HEK293 (cell line): ENCODE data around the gene POU4F2.

Experiments
- YY2 ChIP-seq: fragments of 450-650 bp; formaldehyde crosslinking; IDR thresholded peaks from 2 replicates; pipeline ENCODE4 v1.5.1; 2016; ENCODE audit warnings: missing biosample characterization, missing genetic modification characterization
- ZFHX2 ChIP-seq: fragments of 450-650 bp; formaldehyde crosslinking; conservative IDR thresholded peaks from 2 replicates; pipeline ENCODE4 v1.5.1; 2016; ENCODE audit warnings: missing biosample characterization, missing genetic modification characterization
- ZNF350 ChIP-seq: fragments of 450-650 bp; formaldehyde crosslinking; IDR thresholded peaks from 2 replicates; pipeline ENCODE4 v1.5.0; 2017; ENCODE audit warnings: missing biosample characterization, mild to moderate bottlenecking, missing genetic modification characterization
- TF ChIP-seq, protein P1 (sequence below): IDR thresholded peaks from 2 replicates; pipeline ENCODE4 v1.6.1; 2011; ENCODE audit warnings: mild to moderate bottlenecking, low read depth, low read length, borderline replicate concordance
- TF ChIP-seq, protein P2 (sequence below): fragments of 450-650 bp; formaldehyde crosslinking; IDR thresholded peaks from 2 replicates; pipeline ENCODE4 v1.5.1; 2016; ENCODE audit warnings: missing biosample characterization, missing genetic modification characterization
- TF ChIP-seq, protein P3 (sequence below): fragments of 450-650 bp; formaldehyde crosslinking; IDR thresholded peaks from 2 replicates; pipeline ENCODE4 v1.5.1; 2016; ENCODE audit warnings: missing biosample characterization, missing genetic modification characterization

DNA sequence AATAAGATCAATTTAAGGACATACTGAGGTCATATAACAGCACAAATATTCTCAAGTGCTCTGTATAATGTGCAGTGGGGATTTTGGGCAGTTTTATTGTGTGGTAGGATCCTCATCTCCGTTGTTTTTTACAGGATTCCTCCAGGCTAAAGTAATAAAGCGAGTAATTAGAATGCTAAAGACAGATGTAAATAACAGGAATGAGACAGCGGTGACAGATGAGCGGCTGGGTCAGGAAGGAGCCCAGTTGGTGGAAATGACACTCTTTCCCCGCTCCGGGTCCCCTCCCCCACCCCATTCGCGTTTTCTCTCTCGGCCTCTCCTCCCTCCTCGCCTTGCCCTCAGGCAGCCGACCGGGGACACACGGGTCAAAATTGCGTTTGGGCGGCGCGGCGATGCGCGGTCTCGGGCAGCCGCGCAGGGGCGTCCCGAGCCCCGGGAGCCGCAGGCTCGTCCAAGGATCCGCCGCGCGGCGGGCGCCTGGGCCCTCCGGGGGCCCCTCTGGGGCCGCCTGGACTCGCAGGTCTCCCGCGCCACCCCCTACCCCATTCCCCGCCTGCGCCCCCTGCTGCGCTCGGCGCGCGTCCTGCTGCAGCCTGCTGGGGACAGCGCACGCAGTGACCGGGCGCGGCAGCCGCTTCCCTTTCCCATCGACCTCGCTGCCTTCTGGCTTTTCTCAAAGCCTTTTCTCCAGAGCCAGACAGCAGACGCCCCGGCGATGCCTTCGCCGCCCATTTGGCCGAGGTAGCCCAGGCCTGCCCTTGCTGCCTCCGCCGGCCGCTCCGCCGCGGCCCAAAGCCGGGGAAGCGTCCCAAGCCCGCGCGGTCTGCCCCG is 16.2 kb downstream of the POU4F2 start:
- TF ChIP-seq YY2 (tag by site-specific recombination) = no peak
- no peak for TF ChIP-seq ZNF350 (tag by site-specific recombination)
- TF ChIP-seq, protein P1, sequence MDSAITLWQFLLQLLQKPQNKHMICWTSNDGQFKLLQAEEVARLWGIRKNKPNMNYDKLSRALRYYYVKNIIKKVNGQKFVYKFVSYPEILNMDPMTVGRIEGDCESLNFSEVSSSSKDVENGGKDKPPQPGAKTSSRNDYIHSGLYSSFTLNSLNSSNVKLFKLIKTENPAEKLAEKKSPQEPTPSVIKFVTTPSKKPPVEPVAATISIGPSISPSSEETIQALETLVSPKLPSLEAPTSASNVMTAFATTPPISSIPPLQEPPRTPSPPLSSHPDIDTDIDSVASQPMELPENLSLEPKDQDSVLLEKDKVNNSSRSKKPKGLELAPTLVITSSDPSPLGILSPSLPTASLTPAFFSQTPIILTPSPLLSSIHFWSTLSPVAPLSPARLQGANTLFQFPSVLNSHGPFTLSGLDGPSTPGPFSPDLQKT = no peak
- TF ChIP-seq, protein P2, sequence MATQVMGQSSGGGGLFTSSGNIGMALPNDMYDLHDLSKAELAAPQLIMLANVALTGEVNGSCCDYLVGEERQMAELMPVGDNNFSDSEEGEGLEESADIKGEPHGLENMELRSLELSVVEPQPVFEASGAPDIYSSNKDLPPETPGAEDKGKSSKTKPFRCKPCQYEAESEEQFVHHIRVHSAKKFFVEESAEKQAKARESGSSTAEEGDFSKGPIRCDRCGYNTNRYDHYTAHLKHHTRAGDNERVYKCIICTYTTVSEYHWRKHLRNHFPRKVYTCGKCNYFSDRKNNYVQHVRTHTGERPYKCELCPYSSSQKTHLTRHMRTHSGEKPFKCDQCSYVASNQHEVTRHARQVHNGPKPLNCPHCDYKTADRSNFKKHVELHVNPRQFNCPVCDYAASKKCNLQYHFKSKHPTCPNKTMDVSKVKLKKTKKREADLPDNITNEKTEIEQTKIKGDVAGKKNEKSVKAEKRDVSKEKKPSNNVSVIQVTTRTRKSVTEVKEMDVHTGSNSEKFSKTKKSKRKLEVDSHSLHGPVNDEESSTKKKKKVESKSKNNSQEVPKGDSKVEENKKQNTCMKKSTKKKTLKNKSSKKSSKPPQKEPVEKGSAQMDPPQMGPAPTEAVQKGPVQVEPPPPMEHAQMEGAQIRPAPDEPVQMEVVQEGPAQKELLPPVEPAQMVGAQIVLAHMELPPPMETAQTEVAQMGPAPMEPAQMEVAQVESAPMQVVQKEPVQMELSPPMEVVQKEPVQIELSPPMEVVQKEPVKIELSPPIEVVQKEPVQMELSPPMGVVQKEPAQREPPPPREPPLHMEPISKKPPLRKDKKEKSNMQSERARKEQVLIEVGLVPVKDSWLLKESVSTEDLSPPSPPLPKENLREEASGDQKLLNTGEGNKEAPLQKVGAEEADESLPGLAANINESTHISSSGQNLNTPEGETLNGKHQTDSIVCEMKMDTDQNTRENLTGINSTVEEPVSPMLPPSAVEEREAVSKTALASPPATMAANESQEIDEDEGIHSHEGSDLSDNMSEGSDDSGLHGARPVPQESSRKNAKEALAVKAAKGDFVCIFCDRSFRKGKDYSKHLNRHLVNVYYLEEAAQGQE (tag by site-specific recombination) = no peak
- no peak for TF ChIP-seq ZFHX2
- TF ChIP-seq, protein P3, sequence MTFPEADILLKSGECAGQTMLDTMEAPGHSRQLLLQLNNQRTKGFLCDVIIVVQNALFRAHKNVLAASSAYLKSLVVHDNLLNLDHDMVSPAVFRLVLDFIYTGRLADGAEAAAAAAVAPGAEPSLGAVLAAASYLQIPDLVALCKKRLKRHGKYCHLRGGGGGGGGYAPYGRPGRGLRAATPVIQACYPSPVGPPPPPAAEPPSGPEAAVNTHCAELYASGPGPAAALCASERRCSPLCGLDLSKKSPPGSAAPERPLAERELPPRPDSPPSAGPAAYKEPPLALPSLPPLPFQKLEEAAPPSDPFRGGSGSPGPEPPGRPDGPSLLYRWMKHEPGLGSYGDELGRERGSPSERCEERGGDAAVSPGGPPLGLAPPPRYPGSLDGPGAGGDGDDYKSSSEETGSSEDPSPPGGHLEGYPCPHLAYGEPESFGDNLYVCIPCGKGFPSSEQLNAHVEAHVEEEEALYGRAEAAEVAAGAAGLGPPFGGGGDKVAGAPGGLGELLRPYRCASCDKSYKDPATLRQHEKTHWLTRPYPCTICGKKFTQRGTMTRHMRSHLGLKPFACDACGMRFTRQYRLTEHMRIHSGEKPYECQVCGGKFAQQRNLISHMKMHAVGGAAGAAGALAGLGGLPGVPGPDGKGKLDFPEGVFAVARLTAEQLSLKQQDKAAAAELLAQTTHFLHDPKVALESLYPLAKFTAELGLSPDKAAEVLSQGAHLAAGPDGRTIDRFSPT (tag by site-specific recombination) = no peak
